Neural cell (in vitro differentiated cells): Measurements from ENCODE around the gene MAST2. TPM values are rescaled to one million over a fixed set of nuclear protein-coding genes. Genes with fewer than 3 reads are reported as not detected.
"Not testable (repeated sequence)": the region's sequence is repeated elsewhere in the genome, so short reads cannot be mapped to it uniquely, and the experiment has no call there.

Experiments
- H2AFZ ChIP-seq: fragments of 200-600, 300-800 bp; sonication (generic), shearing (Covaris generic); 2 replicates; pipeline ENCODE4 v1.6.0; 2014; ENCODE audit warnings: low read depth, mild to moderate bottlenecking, antibody characterized with exemption, low read length, moderate library complexity
- H3F3A ChIP-seq: fragments of 200-600 bp; shearing (Covaris generic); 2 replicates; pipeline ENCODE4 v1.6.1; 2016; ENCODE audit warnings: mild to moderate bottlenecking, moderate library complexity, mixed read lengths, antibody characterized with exemption, low read length; ENCODE audit not compliant: insufficient read depth, poor library complexity, severe bottlenecking
- H3K27ac ChIP-seq: fragments of 200-600, 300-800 bp; sonication (generic), shearing (Covaris generic); 2 replicates; pipeline ENCODE4 v1.5.1; 2014; ENCODE audit warnings: mild to moderate bottlenecking, low read length, moderate library complexity
- H3K27me3 ChIP-seq: fragments of 300-800, 200-600 bp; sonication (generic), shearing (Covaris generic); 2 replicates; pipeline ENCODE4 v1.6.0; 2014; ENCODE audit warnings: mild to moderate bottlenecking, low read depth, low read length, moderate library complexity; ENCODE audit not compliant: insufficient read depth
- H3K36me3 ChIP-seq: fragments of 300-800, 200-600 bp; sonication (generic), shearing (Covaris generic); 2 replicates; pipeline ENCODE4 v1.5.1; 2014; ENCODE audit warnings: mild to moderate bottlenecking, antibody characterized with exemption, low read length, moderate library complexity; ENCODE audit not compliant: insufficient read depth
- H3K4me2 ChIP-seq: fragments of 300-800, 200-600 bp; sonication (generic), shearing (Covaris generic); 2 replicates; pipeline ENCODE4 v1.6.0; 2014; ENCODE audit warnings: mild to moderate bottlenecking, low read length
- H3K4me3 ChIP-seq: fragments of 300-800, 200-600 bp; sonication (generic), shearing (Covaris generic); 2 replicates; pipeline ENCODE4 v1.5.1; 2014; ENCODE audit warnings: mild to moderate bottlenecking, low read length, moderate library complexity
- H3K79me2 ChIP-seq: fragments of 200-600 bp; shearing (Covaris generic); replicated peaks from 2 replicates; pipeline ENCODE4 v1.6.0; 2014; ENCODE audit warnings: mild to moderate bottlenecking, low read length, moderate library complexity; ENCODE audit not compliant: insufficient read depth
- H3K9ac ChIP-seq: fragments of 300-800, 200-600 bp; sonication (generic), shearing (Covaris generic); 2 replicates; pipeline ENCODE4 v1.6.1; 2016; ENCODE audit warnings: mild to moderate bottlenecking, low read length, mixed read lengths
- H3K9me2 ChIP-seq: fragments of 200-600 bp; shearing (Covaris generic); 2 replicates; pipeline ENCODE4 v1.6.1; 2016; ENCODE audit warnings: mild to moderate bottlenecking, low read length, mixed read lengths; ENCODE audit not compliant: insufficient read depth
- H3K9me3 ChIP-seq: fragments of 200-600, 300-800 bp; sonication (generic), shearing (Covaris generic); 2 replicates; pipeline ENCODE4 v1.6.1; 2016; ENCODE audit warnings: mild to moderate bottlenecking, mixed run types, low read length, moderate library complexity, mixed read lengths
- H4K20me1 ChIP-seq: fragments of 200-600 bp; shearing (Covaris generic); 2 replicates; pipeline ENCODE4 v1.6.1; 2016; ENCODE audit warnings: mild to moderate bottlenecking, mixed run types; ENCODE audit not compliant: insufficient read depth
- EP300 ChIP-seq: fragments of 450-650 bp; conservative IDR thresholded peaks from 2 replicates; pipeline ENCODE4 v1.6.1; 2014; ENCODE audit warnings: antibody characterized with exemption, mild to moderate bottlenecking, moderate library complexity; ENCODE audit not compliant: poor library complexity, severe bottlenecking
- EZH2 ChIP-seq: fragments of 200-600, 300-800 bp; shearing (Covaris generic), sonication (generic); IDR thresholded peaks from 2 replicates; pipeline ENCODE4 v1.6.1; 2014; ENCODE audit warnings: antibody characterized with exemption, low read length, borderline replicate concordance, mild to moderate bottlenecking; ENCODE audit not compliant: insufficient read depth, poor library complexity, severe bottlenecking
- MXI1 ChIP-seq: fragments of 450-650 bp; conservative IDR thresholded peaks from 2 replicates; pipeline ENCODE4 v1.6.1; 2014; ENCODE audit warnings: antibody characterized with exemption, mild to moderate bottlenecking; ENCODE audit not compliant: poor library complexity, severe bottlenecking
- POLR2AphosphoS5 ChIP-seq: IDR thresholded peaks from 2 replicates; pipeline ENCODE4 v1.6.1; 2012
- RAD21 ChIP-seq: fragments of 450-650 bp; conservative IDR thresholded peaks from 2 replicates; pipeline ENCODE4 v1.6.1; 2014; ENCODE audit warnings: antibody characterized with exemption, mild to moderate bottlenecking, moderate library complexity
- SMC3 ChIP-seq: fragments of 450-650 bp; conservative IDR thresholded peaks from 2 replicates; pipeline ENCODE4 v1.6.1; 2014; ENCODE audit warnings: antibody characterized with exemption, mild to moderate bottlenecking, moderate library complexity; ENCODE audit not compliant: poor library complexity
- TAF1 ChIP-seq: IDR thresholded peaks from 2 replicates; pipeline ENCODE4 v1.6.1; 2012; ENCODE audit warnings: low read depth
- polyA plus RNA-seq: library from polyadenylated mRNA; depleted of rRNA; stranded (reverse); fragments of >200 nt; gene quantifications from 2 replicates; pipeline ENCODE4 v1.2.3, GENCODE V29; 2014
- TF ChIP-seq, protein P1 (sequence below): IDR thresholded peaks from 2 replicates; pipeline ENCODE4 v1.6.1; 2012; ENCODE audit warnings: borderline replicate concordance
- TF ChIP-seq, protein P2 (sequence below): fragments of 450-650 bp; IDR thresholded peaks from 2 replicates; pipeline ENCODE4 v1.5.1; 2014; ENCODE audit warnings: antibody characterized with exemption, mild to moderate bottlenecking, moderate library complexity; ENCODE audit not compliant: poor library complexity, severe bottlenecking

The MAST2 gene
- polyA plus RNA-seq, 1 donor from 2014 or later = 22.2 TPM

DNA sequence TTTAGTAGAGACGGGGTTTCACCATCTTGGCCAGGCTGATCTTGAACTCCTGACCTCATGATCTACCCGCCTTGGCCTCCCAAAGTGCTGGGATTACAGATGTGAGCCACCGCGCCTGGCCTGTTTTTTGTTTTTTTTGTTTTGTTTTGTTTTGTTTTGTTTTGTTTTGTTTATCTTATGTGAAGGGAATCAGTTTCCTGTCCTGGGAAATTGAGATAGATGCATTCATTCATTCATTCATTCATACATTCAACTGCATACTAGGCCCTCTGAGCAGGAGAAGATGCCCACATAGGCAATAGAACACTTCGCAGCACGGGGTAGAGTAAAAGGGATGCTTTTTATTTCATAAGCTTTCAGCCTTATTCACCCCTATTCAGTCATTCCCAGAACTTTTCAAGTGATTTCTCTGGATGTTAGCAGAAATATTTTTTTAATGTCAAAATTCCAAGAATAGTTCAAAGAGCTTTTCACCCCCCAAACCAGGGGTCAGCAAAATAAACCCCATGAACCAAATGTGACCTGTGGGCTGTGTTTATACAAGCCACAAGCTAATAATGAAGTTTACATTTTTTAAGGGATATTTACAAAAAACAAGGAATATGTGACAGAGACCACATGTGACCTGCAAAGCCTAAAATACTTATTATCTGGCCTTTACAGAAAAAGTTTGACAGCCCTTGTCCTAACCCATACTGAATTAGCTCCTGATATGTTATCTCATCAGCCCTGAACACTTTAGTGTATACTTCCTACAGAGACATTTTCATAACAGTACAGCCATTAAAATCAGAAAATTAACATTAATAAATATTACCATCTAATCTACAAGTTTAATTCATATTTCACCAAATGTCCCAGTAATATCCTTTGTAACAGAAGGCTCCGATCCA, 127.1 kb downstream of the MAST2 start:
- no peaks in the 10 kb centered on the region for H3K27me3 ChIP-seq
- H3K4me3 ChIP-seq = no peak overlapping the region
- no peak overlapping the region for H3K4me2 ChIP-seq
- peaks cover 1% of the 10 kb centered on the region for H3K79me2 ChIP-seq
- H2AFZ ChIP-seq = no peak overlapping the region
- no peaks in the 10 kb centered on the region for H4K20me1 ChIP-seq
- H3K27ac ChIP-seq = no peak overlapping the region
- TF ChIP-seq MXI1 (no peak), EZH2 (no peak), SMC3 (no peak), POLR2AphosphoS5 (no peak), RAD21 (no peak), TAF1 (no peak)
- TF ChIP-seq, protein P1, sequence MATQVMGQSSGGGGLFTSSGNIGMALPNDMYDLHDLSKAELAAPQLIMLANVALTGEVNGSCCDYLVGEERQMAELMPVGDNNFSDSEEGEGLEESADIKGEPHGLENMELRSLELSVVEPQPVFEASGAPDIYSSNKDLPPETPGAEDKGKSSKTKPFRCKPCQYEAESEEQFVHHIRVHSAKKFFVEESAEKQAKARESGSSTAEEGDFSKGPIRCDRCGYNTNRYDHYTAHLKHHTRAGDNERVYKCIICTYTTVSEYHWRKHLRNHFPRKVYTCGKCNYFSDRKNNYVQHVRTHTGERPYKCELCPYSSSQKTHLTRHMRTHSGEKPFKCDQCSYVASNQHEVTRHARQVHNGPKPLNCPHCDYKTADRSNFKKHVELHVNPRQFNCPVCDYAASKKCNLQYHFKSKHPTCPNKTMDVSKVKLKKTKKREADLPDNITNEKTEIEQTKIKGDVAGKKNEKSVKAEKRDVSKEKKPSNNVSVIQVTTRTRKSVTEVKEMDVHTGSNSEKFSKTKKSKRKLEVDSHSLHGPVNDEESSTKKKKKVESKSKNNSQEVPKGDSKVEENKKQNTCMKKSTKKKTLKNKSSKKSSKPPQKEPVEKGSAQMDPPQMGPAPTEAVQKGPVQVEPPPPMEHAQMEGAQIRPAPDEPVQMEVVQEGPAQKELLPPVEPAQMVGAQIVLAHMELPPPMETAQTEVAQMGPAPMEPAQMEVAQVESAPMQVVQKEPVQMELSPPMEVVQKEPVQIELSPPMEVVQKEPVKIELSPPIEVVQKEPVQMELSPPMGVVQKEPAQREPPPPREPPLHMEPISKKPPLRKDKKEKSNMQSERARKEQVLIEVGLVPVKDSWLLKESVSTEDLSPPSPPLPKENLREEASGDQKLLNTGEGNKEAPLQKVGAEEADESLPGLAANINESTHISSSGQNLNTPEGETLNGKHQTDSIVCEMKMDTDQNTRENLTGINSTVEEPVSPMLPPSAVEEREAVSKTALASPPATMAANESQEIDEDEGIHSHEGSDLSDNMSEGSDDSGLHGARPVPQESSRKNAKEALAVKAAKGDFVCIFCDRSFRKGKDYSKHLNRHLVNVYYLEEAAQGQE = no peak
- TF ChIP-seq, protein P2, sequence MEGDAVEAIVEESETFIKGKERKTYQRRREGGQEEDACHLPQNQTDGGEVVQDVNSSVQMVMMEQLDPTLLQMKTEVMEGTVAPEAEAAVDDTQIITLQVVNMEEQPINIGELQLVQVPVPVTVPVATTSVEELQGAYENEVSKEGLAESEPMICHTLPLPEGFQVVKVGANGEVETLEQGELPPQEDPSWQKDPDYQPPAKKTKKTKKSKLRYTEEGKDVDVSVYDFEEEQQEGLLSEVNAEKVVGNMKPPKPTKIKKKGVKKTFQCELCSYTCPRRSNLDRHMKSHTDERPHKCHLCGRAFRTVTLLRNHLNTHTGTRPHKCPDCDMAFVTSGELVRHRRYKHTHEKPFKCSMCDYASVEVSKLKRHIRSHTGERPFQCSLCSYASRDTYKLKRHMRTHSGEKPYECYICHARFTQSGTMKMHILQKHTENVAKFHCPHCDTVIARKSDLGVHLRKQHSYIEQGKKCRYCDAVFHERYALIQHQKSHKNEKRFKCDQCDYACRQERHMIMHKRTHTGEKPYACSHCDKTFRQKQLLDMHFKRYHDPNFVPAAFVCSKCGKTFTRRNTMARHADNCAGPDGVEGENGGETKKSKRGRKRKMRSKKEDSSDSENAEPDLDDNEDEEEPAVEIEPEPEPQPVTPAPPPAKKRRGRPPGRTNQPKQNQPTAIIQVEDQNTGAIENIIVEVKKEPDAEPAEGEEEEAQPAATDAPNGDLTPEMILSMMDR = no peak
- H3K36me3 ChIP-seq = no peaks in the 10 kb centered on the region
- H3K9ac ChIP-seq = no peak overlapping the region
- H3F3A ChIP-seq = no peaks in the 10 kb centered on the region
- no peaks in the 10 kb centered on the region for H3K9me2 ChIP-seq
- H3K9me3 ChIP-seq = no peaks in the 10 kb centered on the region

DNA sequence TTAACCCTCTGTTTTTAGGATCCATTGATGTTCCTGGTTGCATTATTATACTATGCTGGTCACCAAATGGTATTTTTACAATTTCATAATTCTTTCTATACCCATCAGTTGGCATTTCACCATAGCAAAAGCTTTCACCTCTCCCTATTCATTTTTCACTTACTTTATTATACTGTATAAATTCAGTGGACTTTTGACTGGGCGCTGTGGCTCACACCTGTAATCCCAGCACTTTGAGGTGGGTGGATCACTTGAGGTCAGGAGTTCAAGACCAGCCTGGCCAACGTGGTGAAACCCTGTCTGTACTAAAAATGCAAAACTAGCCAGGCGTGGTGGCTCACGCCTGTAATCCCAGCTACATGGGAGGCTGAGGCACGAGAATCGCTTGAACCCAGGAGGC, 128.8 kb downstream of the MAST2 start:
- H3K36me3 ChIP-seq, H3K9me2 ChIP-seq, H3K9me3 ChIP-seq, H3F3A ChIP-seq, H3K9ac ChIP-seq, H3K4me2 ChIP-seq, H2AFZ ChIP-seq, H3K27ac ChIP-seq, H3K4me3 ChIP-seq, H4K20me1 ChIP-seq, H3K79me2 ChIP-seq, H3K27me3 ChIP-seq: not testable (repeated sequence)

DNA sequence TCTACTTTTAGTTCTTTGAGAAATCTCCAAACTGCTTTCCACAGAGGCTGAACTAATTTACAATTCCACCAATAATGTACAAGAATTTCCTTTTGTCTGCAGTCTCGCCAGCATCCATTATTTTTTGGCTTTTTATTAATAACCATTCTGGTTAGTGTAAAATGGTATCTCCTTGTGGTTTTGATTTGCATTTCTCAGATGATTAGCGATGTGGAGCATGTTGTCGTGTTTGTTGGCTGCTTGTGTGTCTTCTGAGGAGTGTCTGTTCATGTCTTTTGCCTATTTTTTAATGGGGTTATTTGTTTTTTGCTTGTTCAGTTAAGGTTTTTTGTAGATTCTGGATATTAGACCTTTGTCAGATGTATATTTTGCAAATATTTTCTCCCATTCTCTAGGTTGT, 131.5 kb downstream of the MAST2 start:
- no peak for TF ChIP-seq EZH2
- TF ChIP-seq RAD21 = no peak
- TF ChIP-seq TAF1 = no peak
- no peak for TF ChIP-seq POLR2AphosphoS5
- TF ChIP-seq SMC3 = no peak
- TF ChIP-seq, protein P2 = no peak
- TF ChIP-seq, protein P1 = no peak
- TF ChIP-seq MXI1 = no peak
- no peak for TF ChIP-seq EP300
- H3K27ac ChIP-seq = no peak overlapping the region
- H4K20me1 ChIP-seq = no peaks in the 10 kb centered on the region
- H3K36me3 ChIP-seq = no peaks in the 10 kb centered on the region
- no peak overlapping the region for H3K9ac ChIP-seq
- H3K9me3 ChIP-seq = no peaks in the 10 kb centered on the region
- H3K9me2 ChIP-seq = no peaks in the 10 kb centered on the region
- no peaks in the 10 kb centered on the region for H3F3A ChIP-seq
- peaks cover 3% of the 10 kb centered on the region for H3K79me2 ChIP-seq
- H2AFZ ChIP-seq = no peak overlapping the region
- no peaks in the 10 kb centered on the region for H3K27me3 ChIP-seq
- no peak overlapping the region for H3K4me3 ChIP-seq
- H3K4me2 ChIP-seq = no peak overlapping the region
